HepG2 (cell line): ENCODE data around the gene ABHD13. TPM values are rescaled to one million over a fixed set of nuclear protein-coding genes. Genes with fewer than 3 reads are reported as not detected.

Experiments used
- BRCA1 ChIP-seq: sonication (generic); formaldehyde crosslinking; IDR thresholded peaks from 2 replicates; pipeline ENCODE4 v1.4.0; 2020; ENCODE audit warnings: missing genetic modification reagents
- CC2D1A ChIP-seq: sonication (generic); formaldehyde crosslinking; IDR thresholded peaks from 2 replicates; pipeline ENCODE4 v1.8.1; 2023; ENCODE audit warnings: mild to moderate bottlenecking, missing genetic modification reagents
- KMT2B ChIP-seq: IDR thresholded peaks from 2 replicates; pipeline ENCODE4 v1.6.1; 2016; ENCODE audit warnings: missing genetic modification reagents, missing compliant biosample characterization
- NFIB ChIP-seq: sonication (generic); formaldehyde crosslinking; IDR thresholded peaks from 2 replicates; pipeline ENCODE4 v1.9.0; 2021; ENCODE audit warnings: missing genetic modification reagents, mild to moderate bottlenecking, borderline replicate concordance
- PRPF4 ChIP-seq: fragments of 200-400 bp; formaldehyde crosslinking; IDR thresholded peaks from 2 replicates; pipeline ENCODE4 v1.6.1; 2016; ENCODE audit warnings: low read length, low read depth; ENCODE audit not compliant: poor library complexity, severe bottlenecking
- REPIN1 ChIP-seq: sonication (generic); formaldehyde crosslinking; IDR thresholded peaks from 2 replicates; pipeline ENCODE4 v1.8.0; 2022; ENCODE audit warnings: missing genetic modification reagents, low read depth, mild to moderate bottlenecking, borderline replicate concordance
- WIZ ChIP-seq: sonication (generic); formaldehyde crosslinking; IDR thresholded peaks from 2 replicates; pipeline ENCODE4 v1.5.1; 2020; ENCODE audit warnings: mild to moderate bottlenecking, missing genetic modification reagents
- YEATS4 ChIP-seq: sonication (generic); formaldehyde crosslinking; IDR thresholded peaks from 2 replicates; pipeline ENCODE4 v1.4.0; 2020; ENCODE audit warnings: missing genetic modification reagents, borderline replicate concordance
- ZNF121 ChIP-seq: sonication (generic); formaldehyde crosslinking; IDR thresholded peaks from 2 replicates; pipeline ENCODE4 v1.5.0; 2020; ENCODE audit warnings: mild to moderate bottlenecking, missing genetic modification reagents
- ZNF263 ChIP-seq: sonication (generic); formaldehyde crosslinking; IDR thresholded peaks from 2 replicates; pipeline ENCODE4 v1.4.0; 2020; ENCODE audit warnings: missing genetic modification reagents
- ZNF556 ChIP-seq: sonication (generic); formaldehyde crosslinking; IDR thresholded peaks from 2 replicates; pipeline ENCODE4 v1.4.0; 2020; ENCODE audit warnings: mild to moderate bottlenecking, missing genetic modification reagents, borderline replicate concordance
- ZNF558 ChIP-seq: sonication (generic); formaldehyde crosslinking; IDR thresholded peaks from 2 replicates; pipeline ENCODE4 v1.9.0; 2022; ENCODE audit warnings: mild to moderate bottlenecking, missing genetic modification reagents, borderline replicate concordance
- ZNF629 ChIP-seq: sonication (generic); formaldehyde crosslinking; conservative IDR thresholded peaks from 2 replicates; pipeline ENCODE4 v1.5.0; 2020; ENCODE audit warnings: missing genetic modification reagents
- ZNF773 ChIP-seq: sonication (generic); formaldehyde crosslinking; IDR thresholded peaks from 2 replicates; pipeline ENCODE4 v1.4.0; 2020; ENCODE audit warnings: missing genetic modification reagents, borderline replicate concordance
- ZNF878 ChIP-seq: sonication (generic); formaldehyde crosslinking; IDR thresholded peaks from 2 replicates; pipeline ENCODE4 v1.8.1; 2023; ENCODE audit warnings: mild to moderate bottlenecking, missing genetic modification reagents, moderate library complexity
- polyA plus RNA-seq, 8 experiments: library from polyadenylated mRNA; depleted of rRNA in 3 of 8; stranded (reverse) in 7 of 8; unstranded in 1 of 8; fragments of >200 nt; fragmentation: Illumina TruSeq in 4 of 8; extraction: Trizol in 4 of 8; gene quantifications; 2 replicates each; pipeline versions ENCODE4 v1.2.1 to v1.2.3, GENCODE V29; 2011 to 2016; ENCODE audit warnings: low read depth in 4 of 8, missing spikeins in 1 of 8, mixed read lengths in 1 of 8; ENCODE audit not compliant: insufficient read depth in 1 of 8
- total RNA-seq, 5 experiments: library from RNA; depleted of rRNA; stranded (reverse); fragments of >200 nt; fragmentation: Illumina TruSeq; extraction: Trizol; gene quantifications; 2 replicates each; pipeline ENCODE4 v1.2.3, GENCODE V29; 2016; ENCODE audit warnings: low read depth in 1 of 5
- TF ChIP-seq, protein P1 (sequence below): sonication (generic); formaldehyde crosslinking; conservative IDR thresholded peaks from 2 replicates; pipeline ENCODE4 v1.8.0; 2022; ENCODE audit warnings: mild to moderate bottlenecking, moderate library complexity, missing genetic modification reagents
- TF ChIP-seq, protein P2 (sequence below): sonication (generic); formaldehyde crosslinking; IDR thresholded peaks from 2 replicates; pipeline ENCODE4 v1.9.0; 2021; ENCODE audit warnings: missing genetic modification reagents, borderline replicate concordance
- TF ChIP-seq, protein P3 (sequence below): sonication (generic); formaldehyde crosslinking; IDR thresholded peaks from 2 replicates; pipeline ENCODE4 v1.9.0; 2021; ENCODE audit warnings: missing genetic modification reagents, borderline replicate concordance
- TF ChIP-seq, protein P4 (sequence below): IDR thresholded peaks from 2 replicates; pipeline ENCODE4 v1.6.1; 2016; ENCODE audit warnings: missing compliant biosample characterization, missing genetic modification reagents, borderline replicate concordance
- TF ChIP-seq, protein P5 (sequence below): IDR thresholded peaks from 2 replicates; pipeline ENCODE4 v1.6.1; 2018; ENCODE audit warnings: missing genetic modification reagents, mild to moderate bottlenecking, missing compliant biosample characterization

ABHD13 gene
- total and polyA plus RNA-seq, 2 of the 13 experiments (the other 11 are each of a cell fraction or from before 2014, with no cell fraction given) = 4.3 to 6.2 TPM

DNA sequence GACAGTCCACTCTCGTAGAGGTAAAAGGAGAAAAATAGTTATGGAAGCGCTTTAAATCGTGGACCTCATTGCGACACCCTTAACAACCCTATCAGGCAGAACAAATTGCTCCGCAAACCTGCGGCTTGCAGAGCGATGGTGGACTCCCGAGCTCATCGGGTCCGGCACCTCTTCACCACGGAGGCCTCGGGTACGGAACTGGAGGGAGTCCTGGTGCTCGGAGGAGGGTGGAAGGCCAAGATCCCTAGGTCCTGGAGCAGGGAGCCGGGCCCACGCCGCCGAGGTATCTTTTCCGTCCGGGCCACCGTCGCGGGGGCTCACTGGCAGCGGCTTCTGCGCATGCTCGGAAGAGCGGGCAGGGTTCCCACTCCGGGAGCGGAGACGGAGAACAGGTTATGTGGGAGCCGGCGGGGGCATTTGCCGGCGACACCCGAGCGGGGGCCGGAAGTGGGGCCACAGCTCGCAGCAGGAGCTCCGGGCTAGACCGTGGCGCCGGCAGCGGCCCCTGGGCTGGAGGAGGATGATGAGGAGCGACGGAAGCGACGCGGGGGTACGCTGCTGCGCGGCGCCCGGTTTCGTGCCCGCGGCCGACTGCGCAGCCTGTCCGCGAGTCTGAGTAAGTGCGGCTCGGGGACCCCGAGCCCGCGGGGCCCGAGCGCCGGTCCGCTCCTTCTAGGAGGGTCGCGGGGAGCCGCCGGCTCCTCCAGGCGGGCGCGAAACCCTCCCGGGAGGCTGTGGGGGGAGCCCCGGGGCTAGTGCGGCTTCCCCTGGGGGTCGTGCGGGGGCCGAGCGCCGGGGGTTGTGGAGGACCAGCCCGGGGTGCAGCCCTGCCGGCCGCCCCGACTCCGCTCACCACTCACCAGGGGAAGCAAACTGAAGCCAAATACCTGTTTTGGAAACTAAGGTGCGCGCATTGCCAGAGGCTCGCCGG lies at the start of gene ABHD13 (continued):
- no peak for TF ChIP-seq WIZ (CRISPR knock-in tag)
- TF ChIP-seq YEATS4 (CRISPR knock-in tag) = peak; percentile 62; the same call in 1 of the 2 replicates
- TF ChIP-seq, protein P1, sequence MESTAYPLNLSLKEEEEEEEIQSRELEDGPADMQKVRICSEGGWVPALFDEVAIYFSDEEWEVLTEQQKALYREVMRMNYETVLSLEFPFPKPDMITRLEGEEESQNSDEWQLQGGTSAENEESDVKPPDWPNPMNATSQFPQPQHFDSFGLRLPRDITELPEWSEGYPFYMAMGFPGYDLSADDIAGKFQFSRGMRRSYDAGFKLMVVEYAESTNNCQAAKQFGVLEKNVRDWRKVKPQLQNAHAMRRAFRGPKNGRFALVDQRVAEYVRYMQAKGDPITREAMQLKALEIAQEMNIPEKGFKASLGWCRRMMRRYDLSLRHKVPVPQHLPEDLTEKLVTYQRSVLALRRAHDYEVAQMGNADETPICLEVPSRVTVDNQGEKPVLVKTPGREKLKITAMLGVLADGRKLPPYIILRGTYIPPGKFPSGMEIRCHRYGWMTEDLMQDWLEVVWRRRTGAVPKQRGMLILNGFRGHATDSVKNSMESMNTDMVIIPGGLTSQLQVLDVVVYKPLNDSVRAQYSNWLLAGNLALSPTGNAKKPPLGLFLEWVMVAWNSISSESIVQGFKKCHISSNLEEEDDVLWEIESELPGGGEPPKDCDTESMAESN = peak; percentile 92
- peak; percentile 56; the same call in 1 of the 2 replicates for TF ChIP-seq BRCA1 (CRISPR knock-in tag)
- TF ChIP-seq PRPF4 = no peak
- TF ChIP-seq, protein P2, sequence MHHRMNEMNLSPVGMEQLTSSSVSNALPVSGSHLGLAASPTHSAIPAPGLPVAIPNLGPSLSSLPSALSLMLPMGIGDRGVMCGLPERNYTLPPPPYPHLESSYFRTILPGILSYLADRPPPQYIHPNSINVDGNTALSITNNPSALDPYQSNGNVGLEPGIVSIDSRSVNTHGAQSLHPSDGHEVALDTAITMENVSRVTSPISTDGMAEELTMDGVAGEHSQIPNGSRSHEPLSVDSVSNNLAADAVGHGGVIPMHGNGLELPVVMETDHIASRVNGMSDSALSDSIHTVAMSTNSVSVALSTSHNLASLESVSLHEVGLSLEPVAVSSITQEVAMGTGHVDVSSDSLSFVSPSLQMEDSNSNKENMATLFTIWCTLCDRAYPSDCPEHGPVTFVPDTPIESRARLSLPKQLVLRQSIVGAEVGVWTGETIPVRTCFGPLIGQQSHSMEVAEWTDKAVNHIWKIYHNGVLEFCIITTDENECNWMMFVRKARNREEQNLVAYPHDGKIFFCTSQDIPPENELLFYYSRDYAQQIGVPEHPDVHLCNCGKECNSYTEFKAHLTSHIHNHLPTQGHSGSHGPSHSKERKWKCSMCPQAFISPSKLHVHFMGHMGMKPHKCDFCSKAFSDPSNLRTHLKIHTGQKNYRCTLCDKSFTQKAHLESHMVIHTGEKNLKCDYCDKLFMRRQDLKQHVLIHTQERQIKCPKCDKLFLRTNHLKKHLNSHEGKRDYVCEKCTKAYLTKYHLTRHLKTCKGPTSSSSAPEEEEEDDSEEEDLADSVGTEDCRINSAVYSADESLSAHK = no peak
- TF ChIP-seq CC2D1A (CRISPR knock-in tag) = no peak
- TF ChIP-seq ZNF773 (CRISPR knock-in tag) = no peak
- TF ChIP-seq ZNF556 (CRISPR knock-in tag) = peak; percentile 88; the same call in 1 of the 2 replicates
- TF ChIP-seq, protein P3, sequence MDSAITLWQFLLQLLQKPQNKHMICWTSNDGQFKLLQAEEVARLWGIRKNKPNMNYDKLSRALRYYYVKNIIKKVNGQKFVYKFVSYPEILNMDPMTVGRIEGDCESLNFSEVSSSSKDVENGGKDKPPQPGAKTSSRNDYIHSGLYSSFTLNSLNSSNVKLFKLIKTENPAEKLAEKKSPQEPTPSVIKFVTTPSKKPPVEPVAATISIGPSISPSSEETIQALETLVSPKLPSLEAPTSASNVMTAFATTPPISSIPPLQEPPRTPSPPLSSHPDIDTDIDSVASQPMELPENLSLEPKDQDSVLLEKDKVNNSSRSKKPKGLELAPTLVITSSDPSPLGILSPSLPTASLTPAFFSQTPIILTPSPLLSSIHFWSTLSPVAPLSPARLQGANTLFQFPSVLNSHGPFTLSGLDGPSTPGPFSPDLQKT (CRISPR knock-in tag) = no peak
- TF ChIP-seq ZNF558 (CRISPR knock-in tag) = peak; percentile 8; the same call in 1 of the 2 replicates
- peak; percentile 69; the same call in 1 of the 2 replicates for TF ChIP-seq REPIN1
- peak; percentile 90 for TF ChIP-seq ZNF263 (CRISPR knock-in tag)
- no peak for TF ChIP-seq NFIB
- TF ChIP-seq, protein P4, sequence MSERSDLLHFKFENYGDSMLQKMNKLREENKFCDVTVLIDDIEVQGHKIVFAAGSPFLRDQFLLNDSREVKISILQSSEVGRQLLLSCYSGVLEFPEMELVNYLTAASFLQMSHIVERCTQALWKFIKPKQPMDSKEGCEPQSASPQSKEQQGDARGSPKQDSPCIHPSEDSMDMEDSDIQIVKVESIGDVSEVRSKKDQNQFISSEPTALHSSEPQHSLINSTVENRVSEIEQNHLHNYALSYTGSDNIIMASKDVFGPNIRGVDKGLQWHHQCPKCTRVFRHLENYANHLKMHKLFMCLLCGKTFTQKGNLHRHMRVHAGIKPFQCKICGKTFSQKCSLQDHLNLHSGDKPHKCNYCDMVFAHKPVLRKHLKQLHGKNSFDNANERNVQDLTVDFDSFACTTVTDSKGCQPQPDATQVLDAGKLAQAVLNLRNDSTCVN (CRISPR knock-in tag) = no peak
- no peak for TF ChIP-seq ZNF629 (CRISPR knock-in tag)
- TF ChIP-seq, protein P5, sequence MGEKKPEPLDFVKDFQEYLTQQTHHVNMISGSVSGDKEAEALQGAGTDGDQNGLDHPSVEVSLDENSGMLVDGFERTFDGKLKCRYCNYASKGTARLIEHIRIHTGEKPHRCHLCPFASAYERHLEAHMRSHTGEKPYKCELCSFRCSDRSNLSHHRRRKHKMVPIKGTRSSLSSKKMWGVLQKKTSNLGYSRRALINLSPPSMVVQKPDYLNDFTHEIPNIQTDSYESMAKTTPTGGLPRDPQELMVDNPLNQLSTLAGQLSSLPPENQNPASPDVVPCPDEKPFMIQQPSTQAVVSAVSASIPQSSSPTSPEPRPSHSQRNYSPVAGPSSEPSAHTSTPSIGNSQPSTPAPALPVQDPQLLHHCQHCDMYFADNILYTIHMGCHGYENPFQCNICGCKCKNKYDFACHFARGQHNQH (CRISPR knock-in tag) = peak; percentile 81
- TF ChIP-seq ZNF878 (CRISPR knock-in tag) = no peak; the same call in 1 of the 2 replicates
- TF ChIP-seq KMT2B (CRISPR knock-in tag) = peak; percentile 95
- TF ChIP-seq ZNF121 (CRISPR knock-in tag) = 0 out of 2 replicates have a peak, but pooled peaks have one; percentile 39
